PC-9 (cell line): ENCODE measurements around the gene BCL7B. TPM values are rescaled to one million over a fixed set of nuclear protein-coding genes. Genes with fewer than 3 reads are reported as not detected.

ENCODE experiments used
- BruUV-seq: library from RNA; stranded (reverse); fragments of 400-500 nt; replicated peaks from 2 replicates; lab custom pipeline; 2021; lab: Mats Ljungman, UMichigan
- CTCF ChIA-PET: fragments of 300-600 bp; sonication (Branson Sonifier 250); formaldehyde crosslinking; loops from one replicate; lab custom pipeline; 2022; ENCODE audit warnings: antibody characterized with exemption; lab: Charles Lee
- POLR2A ChIA-PET: fragments of 300-600 bp; sonication (Branson Sonifier 250); formaldehyde crosslinking; loops from one replicate; lab custom pipeline; 2022; ENCODE audit warnings: antibody characterized with exemption; ENCODE audit not compliant: unreplicated experiment; lab: Charles Lee
- DNase-seq, 2 experiments: peaks; one replicate each; pipeline versions ENCODE4 v3.0.0 to v3.0.0-alpha.2; 2015 to 2022; ENCODE audit warnings: mixed read lengths in 1 of 2
- H2AFZ ChIP-seq: fragments of 200-600 bp; sonication (generic); 2 replicates; pipeline ENCODE4 v1.8.1; 2017; ENCODE audit warnings: antibody characterized with exemption
- H3F3A ChIP-seq: fragments of 200-600 bp; sonication (generic); 2 replicates; pipeline ENCODE4 v1.8.1; 2017; ENCODE audit warnings: antibody characterized with exemption, mild to moderate bottlenecking, low read depth; ENCODE audit not compliant: insufficient read depth
- H3K27ac ChIP-seq: fragments of 200-600 bp; sonication (generic); 2 replicates; pipeline ENCODE4 v1.6.1; 2016; ENCODE audit warnings: mixed run types
- H3K27me3 ChIP-seq: fragments of 200-600 bp; sonication (generic); 2 replicates; pipeline ENCODE4 v1.6.1; 2016; ENCODE audit warnings: low read depth, mixed run types; ENCODE audit not compliant: insufficient read depth
- H3K36me3 ChIP-seq: fragments of 200-600 bp; sonication (generic); 2 replicates; pipeline ENCODE4 v1.6.1; 2016; ENCODE audit warnings: low read depth, mixed run types
- H3K4me1 ChIP-seq: fragments of 200-600 bp; sonication (generic); replicated peaks from 2 replicates; pipeline ENCODE4 v1.6.1; 2016; ENCODE audit warnings: mixed run types; ENCODE audit not compliant: insufficient read depth
- H3K4me2 ChIP-seq: fragments of 200-600 bp; sonication (generic); 2 replicates; pipeline ENCODE4 v1.6.1; 2017; ENCODE audit warnings: mixed run types
- H3K4me3 ChIP-seq: fragments of 200-600 bp; sonication (generic); 2 replicates; pipeline ENCODE4 v1.6.1; 2016; ENCODE audit warnings: mixed run types
- H3K79me2 ChIP-seq: fragments of 200-600 bp; sonication (generic); 2 replicates; pipeline ENCODE4 v1.6.1; 2017; ENCODE audit warnings: low read depth, mixed run types
- H3K9me2 ChIP-seq: fragments of 200-600 bp; sonication (generic); 2 replicates; pipeline ENCODE4 v1.8.1; 2017; ENCODE audit warnings: mild to moderate bottlenecking; ENCODE audit not compliant: insufficient read depth
- H3K9me3 ChIP-seq: fragments of 200-600 bp; sonication (generic); 2 replicates; pipeline ENCODE4 v1.8.1; 2016; ENCODE audit warnings: low read depth; ENCODE audit not compliant: insufficient read depth
- H4K20me1 ChIP-seq: fragments of 200-600 bp; sonication (generic); 2 replicates; pipeline ENCODE4 v1.8.1; 2017; ENCODE audit not compliant: insufficient read depth
- CTCF ChIP-seq: fragments of 200-600 bp; sonication (generic); conservative IDR thresholded peaks from 2 replicates; pipeline ENCODE4 v1.6.1; 2017; ENCODE audit warnings: mixed run types, antibody characterized with exemption, mild to moderate bottlenecking, moderate library complexity
- EZH2 ChIP-seq: fragments of 200-600 bp; sonication (generic); IDR thresholded peaks from 2 replicates; pipeline ENCODE4 v1.8.0; 2017; ENCODE audit warnings: antibody characterized with exemption, low read depth
- intact Hi-C: fragments of 100-400 bp; cut with micrococcal nuclease; formaldehyde crosslinking; loops from one replicate; pipeline ENCODE4 v1.10.0; 2022; ENCODE audit not compliant: unreplicated experiment
- total RNA-seq: library from RNA; stranded (reverse); gene quantifications from 2 replicates; pipeline ENCODE4 v1.2.3, GENCODE V29; 2021

BCL7B gene
- total RNA-seq, 1 experiment from 2014 or later, result 70.4 TPM

GRCh38 chr7:73577627-73578341, 20.3 kb upstream of the BCL7B start:
- Histone ChIP-seq H3K9me3 (no peaks in the 10 kb centered on the region), H3K4me1 (peaks cover 16% of the 10 kb centered on the region), H3K79me2 (peaks cover 36% of the 10 kb centered on the region), H2AFZ (peak overlapping the region; percentile 74), H3K4me3 (peak overlapping the region; percentile 96), H4K20me1 (peaks cover 15% of the 10 kb centered on the region), H3F3A (peaks cover 7% of the 10 kb centered on the region; the same call in 1 of the 2 replicates), H3K27me3 (no peaks in the 10 kb centered on the region), H3K9me2 (no peaks in the 10 kb centered on the region), H3K27ac (peak overlapping the region; percentile 73), H3K36me3 (peaks cover 18% of the 10 kb centered on the region), H3K4me2 (peak overlapping the region; percentile 80)
- CTCF ChIA-PET, result interaction anchor here (0.6 to 1.0 kb wide), 2 partner anchors 10 to 909 kb away, joined by 3 to 4 read pairs; no protein-coding TSS in a partner anchor
- TF ChIP-seq CTCF (no peak), EZH2 (no peak)
- POLR2A ChIA-PET, result interaction anchor here (0.6 to 1.0 kb wide), 7 partner anchors 10 to 249 kb away, joined by 3 to 17 read pairs (median 9); no protein-coding TSS in a partner anchor
- intact Hi-C loops, result loop anchor here (5.0 kb wide), 1 partner anchor 55 kb away; the partner anchor contains the start of gene BAZ1B
- no peak for DNase-seq
- BruUV-seq, result TSS peak; percentile 48

GRCh38 chr7:73573791-73574190, 16.3 kb upstream of the BCL7B start:
- H3K9me3 ChIP-seq, result no peaks in the 10 kb centered on the region
- H3K36me3 ChIP-seq, result peaks cover 29% of the 10 kb centered on the region
- no TSS peak for BruUV-seq
- H3K4me1 ChIP-seq, result peaks cover 12% of the 10 kb centered on the region
- intact Hi-C loops, result no loop called here
- no peaks in the 10 kb centered on the region for H3K9me2 ChIP-seq
- POLR2A ChIA-PET, result no interaction called here
- peaks cover 9% of the 10 kb centered on the region; the same call in 1 of the 2 replicates for H3F3A ChIP-seq
- no peak for DNase-seq
- H4K20me1 ChIP-seq, result peaks cover 15% of the 10 kb centered on the region
- H3K4me2 ChIP-seq, result no peak overlapping the region
- H3K27ac ChIP-seq, result no peak overlapping the region
- no peak overlapping the region for H3K4me3 ChIP-seq
- no peak for TF ChIP-seq CTCF
- TF ChIP-seq EZH2, result no peak
- peaks cover 36% of the 10 kb centered on the region for H3K79me2 ChIP-seq
- CTCF ChIA-PET, result no interaction called here
- H3K27me3 ChIP-seq, result no peaks in the 10 kb centered on the region
- no peak overlapping the region for H2AFZ ChIP-seq

GRCh38 chr7:73573276-73573675, 15.8 kb upstream of the BCL7B start:
- POLR2A ChIA-PET, result no interaction called here
- BruUV-seq, result no TSS peak

More at GRCh38 chr7:73573276-73573675, 15.8 kb upstream of the BCL7B start:
- Histone ChIP-seq H3K27ac (no peak overlapping the region), H3K4me2 (no peak overlapping the region), H3K27me3 (no peaks in the 10 kb centered on the region), H4K20me1 (peaks cover 15% of the 10 kb centered on the region), H2AFZ (no peak overlapping the region), H3K79me2 (peaks cover 36% of the 10 kb centered on the region), H3F3A (peaks cover 13% of the 10 kb centered on the region; the same call in 1 of the 2 replicates), H3K4me1 (peaks cover 12% of the 10 kb centered on the region), H3K36me3 (peaks cover 29% of the 10 kb centered on the region), H3K9me3 (no peaks in the 10 kb centered on the region), H3K9me2 (no peaks in the 10 kb centered on the region), H3K4me3 (no peak overlapping the region)
- CTCF ChIA-PET, result no interaction called here
- TF ChIP-seq CTCF (no peak), EZH2 (no peak)
- intact Hi-C loops, result no loop called here
- no peak for DNase-seq
